ENCODE results near the gene PCSK6.

PCSK6 gene

DNA sequence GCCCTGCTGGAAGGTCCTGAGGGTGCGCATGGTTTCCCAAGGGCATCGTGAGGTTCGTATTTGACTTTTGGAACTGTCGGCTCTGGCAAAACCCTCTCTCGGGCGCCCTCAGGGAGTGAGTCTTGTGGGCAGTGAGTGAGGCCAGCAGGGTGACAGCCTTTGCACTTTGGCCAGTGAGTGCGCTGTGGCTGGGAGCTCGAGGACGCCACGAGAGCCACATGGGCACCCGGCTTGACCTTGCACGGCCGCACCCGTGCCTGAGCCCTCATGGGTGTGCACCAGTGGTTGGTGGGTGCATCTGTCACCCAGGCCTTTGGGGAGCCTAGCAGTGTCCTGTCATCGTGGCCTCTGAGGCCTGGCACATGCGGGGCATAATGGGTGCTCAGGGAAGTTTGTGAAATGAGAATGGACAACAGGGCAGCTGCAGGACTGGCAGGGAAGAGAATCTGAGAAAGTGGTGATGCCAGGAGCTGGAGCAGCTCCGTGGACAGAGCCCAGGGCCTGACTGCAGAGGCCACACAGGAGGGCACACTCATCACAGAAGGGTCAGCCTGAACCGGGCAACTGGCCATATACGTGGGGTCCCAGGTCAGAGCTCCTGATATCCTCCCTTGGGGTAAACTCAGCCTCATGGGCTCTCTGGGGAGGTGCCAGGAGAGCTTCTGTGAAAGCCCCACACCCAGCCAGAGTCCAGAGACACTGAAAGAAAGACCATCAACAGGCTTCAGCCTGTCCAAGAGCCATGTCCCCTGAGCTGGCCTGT is 164.1 kb downstream of the PCSK6 start:
- no peak for DNase-seq
- ATAC-seq: no peak

DNA sequence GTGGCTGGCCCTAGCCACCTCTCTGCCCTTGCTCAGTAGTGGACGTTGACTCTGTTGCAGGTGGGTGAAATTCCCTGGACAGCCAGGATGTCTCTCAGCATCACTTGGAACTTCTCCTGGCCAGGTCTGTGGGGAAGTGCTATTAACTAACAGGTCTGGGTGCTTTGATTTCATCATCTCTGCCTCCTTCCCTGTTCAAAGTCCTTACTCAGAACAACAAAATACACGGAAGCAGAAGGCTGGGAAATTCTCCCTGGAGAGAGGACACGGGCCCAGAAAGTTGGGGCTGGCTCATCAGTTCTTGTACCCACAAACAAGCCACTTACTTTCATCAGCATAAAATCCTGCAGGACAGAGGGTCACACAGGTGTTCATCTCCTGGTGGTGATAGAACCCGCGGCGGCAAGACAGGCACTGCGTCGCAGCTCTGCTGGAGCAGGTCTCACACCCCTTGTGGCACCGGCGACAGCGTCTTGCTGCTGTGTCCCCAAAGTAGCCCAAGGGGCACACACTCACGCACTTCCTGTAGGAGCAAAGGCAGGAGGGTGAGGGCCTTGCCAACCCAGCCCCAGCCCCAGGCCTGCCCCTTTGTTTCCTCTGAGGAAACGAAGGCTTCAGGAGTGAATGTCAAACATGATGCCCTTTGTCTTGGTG is 164.9 kb downstream of the PCSK6 start:
- ATAC-seq (no peak), DNase-seq (no peak)

DNA sequence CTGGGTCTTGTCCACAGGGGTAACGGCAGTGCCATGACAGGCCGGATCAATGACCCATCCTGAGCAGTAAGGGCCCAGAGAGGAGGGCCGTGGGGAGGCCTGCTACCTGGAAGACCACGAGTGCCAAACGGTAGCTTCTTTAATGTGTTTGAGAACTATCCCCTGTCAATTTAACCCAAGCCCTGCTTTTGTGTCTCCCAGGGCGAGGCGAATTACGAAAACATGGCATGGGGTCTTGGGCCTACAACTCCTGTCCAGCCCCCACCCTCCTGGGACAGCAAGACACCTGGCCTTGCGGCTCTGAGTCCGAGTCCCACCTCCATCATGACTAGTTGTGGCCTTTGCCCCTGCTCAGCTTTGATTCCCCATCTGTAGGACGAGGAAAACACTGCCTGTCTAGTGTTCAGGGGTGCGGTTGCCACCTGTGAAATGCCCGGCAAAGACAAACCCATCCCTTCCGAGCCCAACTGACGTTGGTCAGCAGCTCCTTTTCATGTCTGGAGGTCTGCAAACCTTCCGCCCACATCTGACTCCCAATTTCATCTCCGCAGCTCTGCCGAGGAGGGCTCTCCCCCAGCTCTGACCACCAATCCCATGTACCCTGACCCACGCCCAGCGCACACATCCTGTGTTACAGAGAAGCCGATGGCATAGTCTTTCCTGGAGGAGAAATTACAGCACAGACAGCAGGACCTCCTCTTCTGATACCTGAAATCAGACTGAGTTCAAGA is 165.5 kb downstream of the PCSK6 start:
- no peak for ATAC-seq

DNA sequence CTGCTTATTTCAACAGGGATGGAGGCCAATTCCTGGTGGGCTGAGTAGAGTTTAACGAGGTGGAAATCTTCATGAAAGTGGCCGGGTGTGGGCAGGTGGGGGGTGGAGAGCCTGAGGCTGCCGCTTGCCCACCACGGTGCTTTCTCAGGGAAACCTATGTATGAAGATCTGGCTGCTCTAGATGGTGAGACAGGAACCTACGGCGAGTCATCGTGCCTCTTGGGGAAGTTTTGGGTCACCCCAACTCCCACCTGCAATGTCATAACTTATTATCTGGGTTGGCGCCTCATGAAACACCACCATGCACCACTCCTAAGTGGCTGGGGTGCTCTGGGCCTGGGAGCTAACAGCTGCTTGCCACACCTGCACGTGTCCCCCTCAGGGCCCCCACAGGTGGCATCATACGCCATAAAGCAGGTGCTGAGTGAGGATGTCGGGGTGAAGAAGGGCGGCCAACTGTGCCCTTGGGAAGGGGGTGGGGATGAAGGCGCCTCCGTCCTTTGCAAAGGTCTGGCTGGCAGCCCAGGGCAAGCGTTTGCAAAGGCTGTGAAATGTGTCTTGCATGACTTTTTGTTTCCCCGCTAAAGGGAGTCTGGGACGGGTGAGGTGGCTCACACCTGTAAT is 166.5 kb downstream of the PCSK6 start:
- peak; percentile 17 for DNase-seq
- ATAC-seq: no peak

More for the DNA sequence above, 165.5 kb downstream of the PCSK6 start:
- no peak for DNase-seq

DNA sequence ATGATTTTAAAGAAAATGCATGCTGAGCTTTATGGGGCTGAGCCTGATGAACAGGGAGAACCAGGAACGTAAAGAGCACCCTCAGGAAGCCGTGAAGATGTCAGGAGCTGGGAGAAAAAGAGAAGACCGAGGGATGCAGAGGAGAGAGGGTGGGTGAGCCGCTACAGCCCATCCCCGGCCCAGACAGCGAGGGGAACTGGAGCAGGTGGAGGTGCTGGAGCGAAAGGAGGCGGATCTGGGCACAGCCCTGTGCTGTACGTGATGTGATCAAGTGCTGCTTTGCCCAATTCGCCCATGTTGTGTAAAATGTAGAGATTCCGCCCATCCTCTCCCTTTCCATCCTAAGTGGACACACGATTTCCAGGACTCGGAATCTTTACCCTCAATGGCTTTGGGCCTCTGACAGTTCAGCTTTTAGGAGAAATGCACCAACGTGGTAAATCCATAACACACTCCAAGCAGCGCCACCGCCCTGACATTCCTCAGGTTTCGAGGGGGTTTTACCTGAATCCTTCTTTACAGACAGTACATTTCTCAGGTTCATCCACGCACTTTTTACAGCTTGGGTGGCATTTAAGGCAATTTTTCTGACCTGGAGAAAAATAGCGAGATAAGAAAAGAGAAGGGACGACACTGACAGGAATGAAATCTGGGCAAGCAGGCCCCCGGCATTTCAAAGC is 167.4 kb downstream of the PCSK6 start:
- DNase-seq (no peak), ATAC-seq (no peak)

DNA sequence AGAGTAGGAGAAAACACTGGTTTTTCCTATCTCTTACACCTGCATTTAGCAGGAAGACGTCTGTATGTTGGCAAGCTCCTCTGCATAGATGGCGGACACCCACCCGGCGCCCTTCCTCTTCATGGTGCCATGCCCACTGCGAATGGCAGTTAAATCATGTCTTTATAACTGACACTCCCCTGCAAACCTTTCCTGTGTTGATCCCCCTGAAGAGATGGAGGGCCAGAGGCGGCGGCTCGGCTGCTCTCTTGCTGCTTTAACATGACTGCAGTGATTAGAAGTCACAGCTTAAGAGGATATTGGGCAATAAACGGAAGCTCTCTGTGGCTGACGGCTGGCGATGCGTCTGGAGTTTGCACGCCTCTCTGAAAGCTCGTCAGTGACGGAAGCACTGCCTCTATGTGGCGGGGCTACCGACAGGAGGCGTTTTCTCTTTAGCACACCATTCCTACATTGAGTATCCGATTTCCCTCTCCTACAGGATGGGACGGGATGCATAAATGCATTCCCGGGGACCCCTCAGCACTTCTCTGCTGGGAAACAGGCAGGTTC is 168.9 kb downstream of the PCSK6 start:
- peak; percentile 63 for DNase-seq
- peak; percentile 84 for ATAC-seq

DNA sequence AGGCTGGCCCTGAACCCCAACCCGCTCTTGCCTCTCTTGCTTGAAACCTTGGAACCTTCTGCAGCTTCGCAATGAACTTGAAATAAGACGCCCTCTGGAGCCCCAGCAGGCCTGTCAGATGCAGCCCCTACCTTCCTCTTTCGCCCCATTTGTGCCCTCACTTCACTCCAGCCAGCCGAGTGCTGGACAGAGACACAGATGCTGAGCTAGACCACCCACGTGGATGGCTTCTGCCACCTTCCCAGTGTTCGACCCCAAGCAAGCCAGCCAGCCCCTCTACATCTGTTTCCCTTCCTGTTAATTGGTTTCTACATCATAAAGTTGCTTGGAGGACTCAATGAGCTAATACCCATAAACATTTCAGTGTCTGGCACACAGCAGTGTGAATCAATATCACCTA is 170.7 kb downstream of the PCSK6 start:
- ATAC-seq (no peak), DNase-seq (no peak)

DNA sequence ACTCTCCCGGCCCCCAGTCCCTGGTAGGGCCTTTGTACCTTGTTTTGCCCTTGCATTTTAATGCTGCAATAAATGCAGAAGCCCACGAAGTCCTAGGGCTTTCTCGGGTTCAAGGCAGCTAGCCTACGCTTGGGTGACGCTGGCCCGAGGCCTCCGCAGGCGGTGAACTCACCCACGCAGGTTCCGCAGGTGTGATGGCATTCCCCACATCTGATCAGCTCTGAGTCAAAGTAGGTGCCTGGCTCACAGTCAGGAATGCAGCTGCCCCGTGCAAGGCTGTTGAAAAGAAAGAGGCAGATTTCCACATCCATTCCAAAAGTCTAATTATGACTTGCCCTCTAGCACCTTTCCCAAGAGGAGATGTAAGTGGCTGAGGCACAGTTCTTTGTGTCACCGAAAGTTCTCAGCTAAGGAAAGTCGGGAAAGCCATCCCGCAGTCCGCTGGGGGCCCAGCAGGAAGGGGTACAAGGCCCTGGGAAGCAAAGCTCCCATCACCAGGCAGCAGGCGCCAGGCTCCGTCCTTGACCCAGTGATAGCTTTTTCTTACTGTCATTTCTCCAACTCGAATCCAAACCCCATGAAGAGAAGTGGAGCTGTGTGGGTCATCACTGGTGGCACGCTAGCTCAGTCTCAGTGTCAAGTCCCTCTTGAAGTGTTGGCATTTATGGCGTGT is 171.2 kb downstream of the PCSK6 start:
- ATAC-seq (no peak), DNase-seq (no peak)

DNA sequence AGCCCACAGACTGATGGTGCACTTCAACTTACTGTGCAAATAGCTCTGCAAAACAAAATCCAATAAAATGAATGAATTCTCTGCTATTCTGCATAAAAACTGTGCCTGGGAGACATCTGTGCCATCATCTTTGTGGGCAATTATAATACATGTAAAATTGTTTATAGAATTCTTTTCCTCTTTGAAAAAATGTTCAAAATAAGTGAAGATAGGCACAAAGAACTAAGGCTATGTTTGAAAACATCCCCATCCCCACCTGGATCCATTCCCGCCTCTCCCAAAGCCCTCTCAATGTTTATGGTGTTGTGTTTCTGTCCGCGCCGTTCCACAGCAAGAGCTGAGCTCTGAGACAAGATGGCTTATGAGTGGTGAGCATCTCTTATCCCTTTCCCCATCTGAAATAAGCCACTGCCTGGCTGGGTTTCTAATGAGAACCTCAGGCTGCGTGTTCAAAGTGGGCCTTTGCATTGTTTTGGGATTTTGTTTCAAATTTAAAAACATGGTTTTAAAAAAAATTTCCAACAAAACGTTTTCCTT is 172.1 kb downstream of the PCSK6 start:
- no peak for ATAC-seq

DNA sequence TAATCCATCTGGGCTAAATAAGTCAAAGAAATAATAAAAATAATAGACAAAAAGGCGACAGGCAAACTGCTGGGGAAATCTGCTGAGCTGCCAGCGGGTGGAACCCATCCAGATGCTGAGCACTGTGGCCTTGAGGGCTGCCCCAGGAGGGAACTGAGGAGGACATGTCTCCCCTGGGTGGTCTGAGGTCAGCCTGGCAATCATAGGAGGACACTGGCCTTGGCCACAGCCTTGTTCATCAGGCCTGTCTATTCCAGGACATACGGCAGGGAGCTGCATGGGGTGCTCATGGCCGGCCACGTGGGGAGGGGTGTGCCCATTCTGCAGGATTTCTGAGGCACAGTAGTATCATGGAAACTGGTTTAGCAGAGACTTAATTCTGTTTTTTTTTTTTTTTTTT is 173.0 kb downstream of the PCSK6 start:
- no peak for ATAC-seq
- DNase-seq: no peak

More for the DNA sequence above, 172.1 kb downstream of the PCSK6 start:
- no peak for DNase-seq

DNA sequence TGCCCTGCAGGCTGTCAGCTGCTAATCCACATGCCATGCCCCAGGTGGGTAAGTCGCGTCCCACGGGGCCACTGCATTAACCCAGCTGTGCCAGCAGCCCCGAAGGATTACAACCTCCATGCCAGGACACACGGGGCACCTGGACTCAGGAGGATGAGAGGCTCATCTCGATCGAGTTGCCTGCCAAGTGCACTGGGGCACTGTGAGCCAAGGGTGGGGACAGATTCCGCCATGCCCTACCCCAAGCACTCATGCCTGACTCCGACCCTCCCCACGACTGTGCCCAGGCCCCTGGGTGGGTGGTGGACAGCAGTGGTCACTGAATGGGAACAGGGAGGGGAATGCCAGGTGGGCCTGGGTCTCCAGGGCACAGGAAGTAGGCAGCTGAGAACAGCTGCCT is 173.8 kb downstream of the PCSK6 start:
- ATAC-seq (no peak), DNase-seq (no peak)

DNA sequence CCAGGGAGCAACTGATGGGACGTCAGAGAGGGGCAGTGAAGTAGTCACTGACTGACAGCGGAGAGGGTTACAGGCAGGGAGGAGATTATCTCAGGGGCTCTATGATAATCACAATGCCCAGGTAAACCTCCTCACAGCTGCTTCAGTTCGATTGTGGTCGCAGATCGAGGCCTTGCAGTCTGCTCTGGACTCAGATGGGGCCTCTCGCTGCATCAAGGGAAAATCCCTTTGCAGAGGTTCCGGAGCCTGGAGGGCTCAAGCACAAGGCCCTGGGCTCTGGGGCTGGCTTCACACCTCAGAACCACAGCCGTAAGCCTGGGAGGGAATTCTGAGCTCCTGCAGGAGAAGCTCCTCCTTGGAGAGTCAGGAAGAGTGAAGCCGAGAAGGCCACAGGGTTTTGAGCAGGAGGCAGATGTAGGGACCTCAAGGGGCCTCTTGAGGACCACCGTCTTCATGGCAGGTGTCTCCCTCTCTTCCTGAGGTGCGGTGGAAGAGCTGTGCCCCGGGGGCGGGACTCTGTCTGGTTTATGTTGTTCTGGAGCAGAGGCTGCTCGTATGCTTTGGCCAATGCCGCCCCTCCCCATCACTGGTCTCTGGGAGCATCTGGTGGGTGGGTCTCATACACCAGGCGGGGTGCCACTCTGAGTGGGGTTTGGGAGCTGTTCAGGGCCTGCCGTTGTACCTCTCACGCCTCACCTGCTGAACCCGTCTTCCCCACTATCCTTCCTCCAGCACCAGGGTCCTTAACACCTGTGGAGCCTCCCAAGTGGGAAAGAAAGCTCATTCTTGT is 175.0 kb downstream of the PCSK6 start:
- ATAC-seq (no peak), DNase-seq (no peak)

DNA sequence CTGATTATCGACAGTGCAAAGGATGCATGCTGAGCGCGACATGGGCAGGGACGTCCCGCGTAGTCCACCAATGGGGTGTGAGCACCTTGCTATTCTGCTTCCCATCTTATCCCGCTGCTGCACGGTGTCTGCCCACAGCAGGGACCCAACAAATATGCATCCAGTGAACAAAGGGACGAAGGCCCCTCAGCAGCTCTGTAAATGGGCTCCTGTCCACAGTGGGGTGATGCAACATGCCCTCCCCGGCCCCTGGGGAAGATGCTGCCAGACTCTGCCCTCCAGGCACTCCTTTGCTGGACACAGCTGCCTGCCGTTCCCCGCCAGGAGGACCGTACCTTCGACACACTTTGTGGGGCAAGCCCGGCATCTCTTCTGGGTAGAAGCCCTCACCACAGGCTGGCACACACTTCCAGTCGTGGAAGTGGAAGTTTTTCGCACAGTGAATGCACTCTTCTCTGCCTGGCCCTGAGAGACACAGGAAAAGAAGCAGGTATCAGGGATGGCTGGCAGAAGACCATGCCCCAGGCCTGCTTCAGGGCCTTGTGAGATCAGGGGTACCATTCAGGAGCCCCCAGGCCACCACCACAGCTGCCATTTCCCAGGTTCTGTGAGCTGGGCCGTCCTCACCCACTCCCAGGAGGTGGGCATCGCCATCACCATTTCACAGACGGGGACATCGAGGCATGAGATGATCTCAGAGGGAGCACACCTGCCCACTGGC is 176.3 kb downstream of the PCSK6 start:
- ATAC-seq (no peak), DNase-seq (no peak)

DNA sequence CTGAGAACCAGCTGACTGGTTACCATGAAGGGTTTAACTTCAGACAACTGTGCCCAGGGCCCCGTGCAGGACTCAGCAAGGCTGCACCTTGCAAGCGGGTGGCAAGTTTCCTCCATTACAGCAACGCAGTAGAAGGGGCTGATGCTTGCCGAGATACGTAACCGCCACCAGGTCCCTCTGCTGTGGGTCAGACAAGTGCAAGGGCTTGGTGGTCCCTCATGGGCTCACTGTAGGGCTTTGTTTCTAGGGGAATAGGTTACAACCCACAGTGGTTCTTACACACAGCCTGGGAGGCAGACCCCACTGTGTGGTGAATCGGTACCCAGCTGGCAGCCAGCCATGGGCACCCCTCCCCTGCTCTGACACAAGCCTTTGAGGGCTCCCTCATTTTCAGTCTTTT is 179.0 kb downstream of the PCSK6 start:
- ATAC-seq (no peak), DNase-seq (no peak)

DNA sequence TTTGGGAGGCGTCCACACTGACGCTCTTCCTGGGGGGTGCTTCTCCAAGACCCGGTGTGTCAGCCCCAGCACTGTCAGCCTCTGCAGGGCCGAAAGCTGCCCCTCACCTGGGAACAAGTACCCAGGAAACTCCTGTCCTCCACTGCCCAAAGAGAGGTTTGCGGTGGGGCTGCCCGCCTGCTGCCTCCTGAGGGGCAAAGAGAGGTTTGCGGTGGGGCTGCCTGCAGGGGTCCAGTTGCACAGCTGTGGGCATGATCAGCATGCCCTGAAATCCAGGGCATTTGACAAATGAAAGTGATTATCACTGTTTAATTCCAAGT is 179.4 kb downstream of the PCSK6 start:
- DNase-seq (no peak), ATAC-seq (no peak)

DNA sequence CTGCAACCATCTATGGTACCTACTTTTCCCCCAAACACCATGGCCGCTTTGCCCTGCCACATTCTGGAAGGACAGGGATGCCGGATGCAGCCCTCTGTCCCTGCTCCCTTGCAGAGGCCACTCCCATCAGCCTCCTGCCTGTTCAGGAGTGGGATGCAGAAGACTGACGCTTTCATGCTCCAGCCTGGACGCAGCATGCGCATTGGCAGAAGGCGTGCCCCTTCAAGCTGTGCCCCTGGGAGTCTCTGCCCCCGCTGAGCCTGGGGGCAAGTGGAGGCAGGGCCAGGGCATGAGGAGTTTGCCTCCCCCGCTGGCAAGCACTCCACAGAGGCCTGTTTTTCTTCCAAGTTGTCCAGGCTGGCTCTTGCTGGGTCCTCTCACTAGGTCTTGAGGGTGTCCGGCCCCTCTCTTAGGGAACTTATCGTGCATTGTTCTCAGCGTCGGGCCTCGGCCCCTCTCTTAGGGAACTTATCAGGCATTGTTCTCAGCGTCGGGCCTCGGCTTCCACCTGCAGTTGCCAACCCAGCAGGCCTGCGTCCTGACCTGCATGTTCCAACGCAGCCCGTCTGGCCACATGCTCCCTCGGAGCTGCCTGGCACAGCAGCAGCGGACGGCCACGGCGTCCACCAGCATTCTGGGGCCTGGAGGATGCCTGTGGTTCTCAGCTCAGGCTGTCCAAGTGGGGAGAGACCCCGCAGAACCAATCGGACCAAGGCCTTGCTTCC is 179.9 kb downstream of the PCSK6 start:
- DNase-seq: no peak

DNA sequence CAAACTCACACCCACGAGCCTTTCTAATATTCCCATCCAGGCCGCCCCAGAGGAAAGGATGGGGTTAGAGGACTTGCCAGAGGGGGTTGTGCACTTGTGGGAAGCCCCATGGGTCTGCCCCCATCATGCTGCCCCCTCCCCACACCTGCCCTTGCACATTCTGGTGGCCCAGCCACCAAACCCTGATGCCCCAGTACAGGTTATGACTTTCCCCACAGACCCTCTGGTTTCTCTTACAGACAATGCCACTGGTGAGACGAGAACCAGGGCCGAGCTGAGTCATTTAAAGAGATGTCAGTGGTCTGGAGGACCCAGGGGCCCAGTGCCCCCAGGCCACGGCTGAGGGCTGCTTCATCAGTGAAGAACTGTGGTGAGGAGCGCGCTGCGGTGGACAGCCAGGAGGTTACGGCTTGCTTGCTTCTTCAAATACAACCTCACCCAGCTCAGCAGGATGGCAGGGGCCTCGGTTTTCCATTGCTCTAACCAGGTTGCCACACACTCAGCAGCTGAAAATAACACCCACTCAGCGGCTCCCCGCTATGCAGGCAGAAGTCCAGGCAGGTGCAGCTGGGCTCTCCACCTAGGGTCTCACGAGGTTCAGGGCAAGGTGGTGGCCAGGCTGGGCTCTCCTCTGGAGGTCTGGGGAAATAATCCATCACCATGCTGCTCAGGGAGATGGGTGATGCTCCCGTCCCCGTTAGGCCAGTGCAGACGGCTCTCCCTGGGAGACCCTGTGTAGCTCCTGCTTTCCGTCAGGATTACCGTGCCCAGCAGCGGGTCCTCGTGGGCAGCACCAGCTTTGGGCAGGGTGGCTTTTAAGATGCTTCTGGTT is 180.7 kb downstream of the PCSK6 start:
- no peak for ATAC-seq
- DNase-seq: no peak

More for the DNA sequence above, 179.9 kb downstream of the PCSK6 start:
- ATAC-seq: no peak
